Body of pancreas (tissue), 4 donors: ENCODE measurements around the gene HSF5. TPM values are rescaled to one million over a fixed set of nuclear protein-coding genes. Genes with fewer than 3 reads are reported as not detected.

Source experiments
- ATAC-seq: fragments of 150-250 bp; one replicate; pipeline ENCODE4 v1.9.1; 2016
- DNase-seq, 4 donors: peaks; one replicate each; pipeline ENCODE4 v3.0.0-alpha.2; 2019
- H3K27ac ChIP-seq, 4 donors: fragments of 200-600 bp; sonication (generic); 1 replicate in 3 of 4; 2 replicates in 1 of 4; pipeline versions ENCODE4 v1.5.1 to v1.6.1; 2016 to 2019; ENCODE audit warnings: mild to moderate bottlenecking in 1 of 4, mixed read lengths in 1 of 4, moderate library complexity in 1 of 4
- H3K27me3 ChIP-seq, 2 donors: fragments of 200-600 bp; sonication (generic); one replicate each; pipeline ENCODE4 v1.6.0; 2016; ENCODE audit warnings: mild to moderate bottlenecking in 1 of 2
- H3K36me3 ChIP-seq, 2 donors: fragments of 200-600 bp; sonication (generic); replicated peaks in 1 of 2; 2 replicates each; pipeline ENCODE4 v1.5.1; 2016; ENCODE audit warnings: low read depth in 2 of 2; ENCODE audit not compliant: insufficient read depth in 1 of 2
- H3K4me1 ChIP-seq: fragments of 200-600 bp; sonication (generic); one replicate; pipeline ENCODE4 v1.6.0; 2016
- H3K4me3 ChIP-seq, 2 donors: fragments of 200-600 bp; sonication (generic); 1 replicate in 1 of 2; 2 replicates in 1 of 2; pipeline ENCODE4 v1.5.1; 2016 to 2019
- H3K9me3 ChIP-seq, 3 donors: fragments of 200-600 bp; sonication (generic); 1 replicate in 2 of 3; 2 replicates in 1 of 3; pipeline ENCODE4 v1.5.1; 2016
- POLR2A ChIP-seq, 3 donors: fragments of 450-650 bp; IDR thresholded peaks; one replicate each; pipeline ENCODE4 v1.6.1; 2016; ENCODE audit warnings: antibody characterized with exemption in 3 of 3, mild to moderate bottlenecking in 2 of 3
- WGBS, 2 donors: methylation state at CpG; one replicate each; pipeline ENCODE4 v1.1.5; 2017; 5-methylcytosine and 5-hydroxymethylcytosine counted together
- intact Hi-C: fragments of 100-400 bp; cut with DNase I; formaldehyde crosslinking; loops from one replicate; pipeline ENCODE4 v1.15.1; 2023
- total RNA-seq, 2 donors: library from RNA; depleted of rRNA; stranded (reverse); fragments of >200 nt; gene quantifications; one replicate each; pipeline ENCODE4 v1.1.0, GENCODE V29; 2016
- TF ChIP-seq, protein P1 (sequence below), 7 experiments: fragments of 450-650 bp in 4 of 7; fragments of 200-600 bp in 3 of 7; sonication (generic) in 3 of 7; IDR thresholded peaks; one replicate each; pipeline ENCODE4 v1.5.1; 2016 to 2019; ENCODE audit warnings: antibody characterized with exemption in 7 of 7

Gene HSF5
- total RNA-seq, 2 donors from 2014 or later: not detected

DNA sequence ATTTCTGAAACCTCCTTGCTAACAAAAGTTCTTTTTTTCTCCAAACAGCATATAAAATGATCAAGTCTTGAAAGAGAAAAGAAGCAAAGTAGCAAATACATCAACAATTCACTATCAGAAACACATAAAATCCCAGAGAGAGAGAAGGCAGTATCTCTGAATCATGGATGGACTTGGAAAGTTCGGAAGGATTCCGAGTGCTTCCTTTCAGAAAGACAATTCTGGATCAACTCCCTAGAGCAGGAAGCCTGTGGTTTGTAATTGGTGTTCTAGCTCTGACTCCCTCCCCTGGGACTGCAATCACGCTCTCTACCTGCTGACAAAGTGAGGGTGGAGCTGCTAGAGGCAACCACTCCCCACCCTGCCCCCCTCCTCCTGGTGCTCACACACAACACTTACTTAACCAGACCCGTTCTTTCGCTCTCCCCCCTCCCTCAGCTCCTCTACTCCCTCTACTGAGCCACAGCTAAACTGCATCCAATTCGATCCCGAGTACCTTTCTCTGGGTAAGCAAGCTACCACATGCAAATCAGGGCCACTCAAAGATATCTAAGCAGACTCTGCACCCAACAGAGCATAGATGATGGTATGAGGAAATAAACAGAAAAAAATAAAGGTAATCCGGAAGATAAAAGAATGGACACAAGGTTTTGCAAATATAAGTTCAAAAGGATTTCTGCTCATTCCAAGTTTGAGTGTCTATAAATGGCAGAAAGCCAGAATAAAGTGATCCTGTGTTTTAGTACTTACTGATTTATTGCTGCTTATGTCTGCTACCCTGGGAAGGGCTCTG, 70.7 kb downstream of the HSF5 start, which contains the start of gene RNF43:
Gene RNF43 (minus strand): TSS at position 235 of the 793 bp plus-strand sequence. CDS start 1,957 bp downstream, outside the sequence.
- ATAC-seq: peak; percentile 99

DNA sequence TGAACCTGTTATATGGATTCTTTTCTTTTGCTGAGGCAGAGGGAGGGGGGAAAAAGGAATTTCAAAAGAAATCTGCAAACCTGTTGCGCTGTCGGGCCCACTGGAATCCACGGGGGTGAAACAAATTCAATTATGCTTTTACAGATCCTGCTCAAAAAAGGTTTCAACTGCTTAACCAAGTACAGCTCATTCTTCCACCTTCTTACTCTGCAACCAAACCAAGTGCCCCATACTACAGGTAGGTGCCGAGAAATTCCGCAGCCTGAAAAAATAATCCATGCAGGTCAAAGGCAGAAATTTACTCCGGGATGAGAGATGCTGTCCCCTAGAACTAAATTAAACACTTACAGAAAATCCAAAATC, 71.3 kb downstream of the HSF5 start:
- no peak for DNase-seq
- peaks cover 30% of the 10 kb centered on the region for H3K4me1 ChIP-seq
- no peak for ATAC-seq
- peak overlapping the region; percentile 23 to 42 for H3K4me3 ChIP-seq
- H3K27me3 ChIP-seq: no peaks in the 10 kb centered on the region
- 13 to 17% methylated on average over 6 of the region's 6 CpGs for WGBS, 2 donors
- TF ChIP-seq, protein P1, sequence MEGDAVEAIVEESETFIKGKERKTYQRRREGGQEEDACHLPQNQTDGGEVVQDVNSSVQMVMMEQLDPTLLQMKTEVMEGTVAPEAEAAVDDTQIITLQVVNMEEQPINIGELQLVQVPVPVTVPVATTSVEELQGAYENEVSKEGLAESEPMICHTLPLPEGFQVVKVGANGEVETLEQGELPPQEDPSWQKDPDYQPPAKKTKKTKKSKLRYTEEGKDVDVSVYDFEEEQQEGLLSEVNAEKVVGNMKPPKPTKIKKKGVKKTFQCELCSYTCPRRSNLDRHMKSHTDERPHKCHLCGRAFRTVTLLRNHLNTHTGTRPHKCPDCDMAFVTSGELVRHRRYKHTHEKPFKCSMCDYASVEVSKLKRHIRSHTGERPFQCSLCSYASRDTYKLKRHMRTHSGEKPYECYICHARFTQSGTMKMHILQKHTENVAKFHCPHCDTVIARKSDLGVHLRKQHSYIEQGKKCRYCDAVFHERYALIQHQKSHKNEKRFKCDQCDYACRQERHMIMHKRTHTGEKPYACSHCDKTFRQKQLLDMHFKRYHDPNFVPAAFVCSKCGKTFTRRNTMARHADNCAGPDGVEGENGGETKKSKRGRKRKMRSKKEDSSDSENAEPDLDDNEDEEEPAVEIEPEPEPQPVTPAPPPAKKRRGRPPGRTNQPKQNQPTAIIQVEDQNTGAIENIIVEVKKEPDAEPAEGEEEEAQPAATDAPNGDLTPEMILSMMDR (IDR thresholded peaks at IDR 0.05): no peak
- TF ChIP-seq POLR2A (IDR thresholded peaks at IDR 0.05): no peak
- intact Hi-C loops: no loop called here
- peak overlapping the region; percentile 73 to 95 (median 92) for H3K27ac ChIP-seq
- no peaks in the 10 kb centered on the region for H3K9me3 ChIP-seq
- no peaks in the 10 kb centered on the region for H3K36me3 ChIP-seq

More for the DNA sequence above, 70.7 kb downstream of the HSF5 start, which contains the start of gene RNF43:
- TF ChIP-seq, protein P1 (IDR thresholded peaks at IDR 0.05): peak; percentile 62 to 99 (median 98)
- peak; percentile 81 to 98 (median 98) for TF ChIP-seq POLR2A (IDR thresholded peaks at IDR 0.05)
- peak within 1 kb of the TSS; percentile 23 to 42 for H3K4me3 ChIP-seq
- peak within 1 kb of the TSS; percentile 73 to 95 (median 92) for H3K27ac ChIP-seq
- peak; percentile 98 to 99 (median 99) for DNase-seq
- no peaks in the 10 kb centered on the region for H3K27me3 ChIP-seq
- intact Hi-C loops: no loop called here
- no peaks in the 10 kb centered on the region for H3K9me3 ChIP-seq
- 3% methylated on average over 8 of the region's 8 CpGs for whole genome bisulfite sequencing, 2 donors
- H3K36me3 ChIP-seq: no peaks in the 10 kb centered on the region
- H3K4me1 ChIP-seq: peaks cover 24% of the 10 kb centered on the region

DNA sequence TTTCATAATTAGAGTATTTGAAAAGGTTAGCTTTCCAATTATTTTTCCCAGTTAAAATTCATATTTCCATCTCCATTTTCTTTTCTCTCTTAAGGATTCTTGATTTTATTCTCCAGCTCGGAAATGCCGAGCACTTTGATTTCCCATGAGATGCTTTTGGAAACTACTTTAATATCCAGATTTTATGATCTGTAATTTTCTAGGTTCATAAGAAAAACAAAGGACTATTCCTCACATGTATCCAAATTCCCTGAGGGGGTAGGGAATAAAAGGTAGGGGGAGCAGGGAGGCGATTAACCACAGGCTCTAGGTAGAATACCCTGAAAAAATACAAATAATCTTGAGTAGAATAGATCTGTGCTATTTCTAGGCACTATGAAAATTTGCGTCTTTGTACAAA, 71.8 kb downstream of the HSF5 start:
- H3K4me3 ChIP-seq: peak overlapping the region; percentile 23 to 42
- DNase-seq (no peak), ATAC-seq (no peak)
- H3K36me3 ChIP-seq: no peaks in the 10 kb centered on the region
- H3K27ac ChIP-seq: peak overlapping the region; percentile 73 to 95 (median 92)
- no peaks in the 10 kb centered on the region for H3K27me3 ChIP-seq
- WGBS, 2 donors: 11 to 12% methylated on average over 4 of the region's 4 CpGs
- no peaks in the 10 kb centered on the region for H3K9me3 ChIP-seq
- TF ChIP-seq, protein P1 (IDR thresholded peaks at IDR 0.05): no peak
- TF ChIP-seq POLR2A (IDR thresholded peaks at IDR 0.05): no peak
- intact Hi-C loops: no loop called here
- peaks cover 35% of the 10 kb centered on the region for H3K4me1 ChIP-seq

DNA sequence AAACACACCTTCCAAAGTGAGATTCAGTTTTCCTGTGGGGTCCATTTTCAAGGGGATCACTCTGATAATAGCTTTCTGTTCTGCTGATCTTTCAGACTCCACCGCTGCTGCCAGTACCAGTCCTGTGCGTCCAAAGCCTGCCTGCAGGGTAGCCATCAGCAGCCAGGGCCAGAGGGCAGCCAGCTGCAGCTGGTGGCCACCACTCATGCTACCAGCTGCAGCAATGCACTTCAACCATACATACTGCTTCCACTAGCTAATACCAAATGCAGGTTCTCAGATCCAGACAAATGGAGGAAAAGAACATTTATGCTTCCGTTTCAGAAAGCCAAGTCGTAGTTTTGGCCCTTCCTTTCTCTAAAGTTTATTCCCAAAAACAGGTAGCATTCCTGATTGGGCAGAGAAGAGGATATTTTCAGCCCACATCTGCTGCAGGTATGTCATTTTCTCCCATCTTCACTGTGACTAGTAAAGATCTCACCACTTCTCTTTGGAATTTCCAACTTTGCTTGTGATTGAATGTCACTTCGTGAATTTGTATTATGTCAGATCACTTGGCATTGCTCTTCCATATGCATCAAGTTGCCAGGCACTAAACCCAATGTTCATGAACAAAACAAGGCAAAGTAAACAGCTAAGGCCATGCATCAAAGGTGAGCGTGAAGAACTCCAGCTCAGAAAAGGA, 72.7 kb downstream of the HSF5 start:
- Histone ChIP-seq H3K27ac (peak overlapping the region; percentile 37 to 95 (median 92)), H3K4me3 (peak overlapping the region; percentile 1 to 42), H3K36me3 (no peaks in the 10 kb centered on the region), H3K9me3 (no peaks in the 10 kb centered on the region), H3K4me1 (peaks cover 44% of the 10 kb centered on the region), H3K27me3 (no peaks in the 10 kb centered on the region)
- TF ChIP-seq, protein P1 (IDR thresholded peaks at IDR 0.05): peak in 4 of 7 experiments; percentile 35 to 44 (median 42)
- peak; percentile 43 to 75 (median 72) for TF ChIP-seq POLR2A (IDR thresholded peaks at IDR 0.05)
- DNase-seq: peak; percentile 63 to 84 (median 76)
- intact Hi-C loops: no loop called here
- WGBS, 2 donors: 21 to 25% methylated on average over 6 of the region's 6 CpGs
- ATAC-seq: peak; percentile 36
